Brain microvascular endothelial cell (primary cell): Measurements from ENCODE around the gene ART5.

Experiments
- DNase-seq: peaks from one replicate; pipeline ENCODE4 v3.0.0-alpha.2; 2020
- H3K27ac ChIP-seq: fragments of 250-450 bp; sonication (Bioruptor Pico); 2 replicates; pipeline ENCODE4 v1.5.1; 2020; ENCODE audit warnings: mild to moderate bottlenecking, moderate library complexity
- H3K27me3 ChIP-seq: fragments of 250-450 bp; sonication (Bioruptor Pico); replicated peaks from 2 replicates; pipeline ENCODE4 v1.5.1; 2020; ENCODE audit warnings: mild to moderate bottlenecking
- H3K36me3 ChIP-seq: fragments of 250-450 bp; sonication (Bioruptor Pico); replicated peaks from 2 replicates; pipeline ENCODE4 v1.5.1; 2020; ENCODE audit warnings: mild to moderate bottlenecking
- H3K4me3 ChIP-seq: 2 replicates; pipeline ENCODE4 v1.5.1; 2011; ENCODE audit warnings: low read depth, mild to moderate bottlenecking, control low read depth, low read length, moderate library complexity
- in situ Hi-C: cut with HindIII; loops from 2 replicates; pipeline ENCODE4 v1.10.0; 2017; ENCODE audit warnings: low sequenced_read_pairs, low pct_ligation_motif_present
- TF ChIP-seq, protein P1 (sequence below): IDR thresholded peaks from 2 replicates; pipeline ENCODE4 v1.5.1; 2011; ENCODE audit warnings: low read depth, mild to moderate bottlenecking, moderate library complexity, low read length, control low read depth, inconsistent platforms; ENCODE audit errors: missing control alignments

The ART5 gene

DNA sequence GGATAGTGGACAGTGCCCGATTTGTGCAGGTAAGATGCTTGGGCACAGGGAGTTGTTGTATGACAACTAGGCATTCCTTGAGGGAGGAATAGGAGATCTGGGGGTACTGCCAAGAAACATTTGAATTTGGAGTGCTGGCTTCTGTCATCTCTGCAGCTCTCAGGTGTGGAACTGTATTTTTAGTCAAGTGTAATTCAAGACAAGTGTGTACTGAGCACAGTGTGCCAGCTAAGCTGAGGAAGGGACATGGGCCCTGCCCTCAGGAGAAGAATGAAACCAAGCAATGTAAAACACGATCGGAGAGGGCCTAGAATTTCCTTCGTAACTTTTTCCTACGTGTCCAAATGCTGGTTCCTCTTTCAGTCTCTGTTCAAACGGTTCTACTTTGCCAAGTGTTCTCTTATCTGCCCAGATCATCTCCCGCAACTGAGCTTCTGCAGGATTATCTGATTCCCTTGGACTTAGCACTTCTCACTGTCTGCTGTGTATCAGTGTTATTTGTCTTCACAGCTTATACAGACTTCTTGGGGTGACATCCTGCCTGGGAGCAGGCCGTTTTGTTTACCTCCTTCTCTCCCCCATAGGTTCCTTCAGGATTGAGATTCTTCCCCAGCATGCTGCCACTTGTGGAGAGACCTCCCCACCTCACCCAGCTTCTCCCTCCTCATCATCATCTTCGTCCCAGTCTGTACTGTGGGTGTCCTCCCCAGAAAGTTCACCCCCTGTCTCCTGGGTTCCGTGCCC is 27.6 kb downstream of the ART5 start:
- no peak for DNase-seq
- no peaks in the 10 kb centered on the region for H3K27me3 ChIP-seq
- no peak overlapping the region for H3K27ac ChIP-seq
- no peaks in the 10 kb centered on the region for H3K36me3 ChIP-seq
- TF ChIP-seq, protein P1, sequence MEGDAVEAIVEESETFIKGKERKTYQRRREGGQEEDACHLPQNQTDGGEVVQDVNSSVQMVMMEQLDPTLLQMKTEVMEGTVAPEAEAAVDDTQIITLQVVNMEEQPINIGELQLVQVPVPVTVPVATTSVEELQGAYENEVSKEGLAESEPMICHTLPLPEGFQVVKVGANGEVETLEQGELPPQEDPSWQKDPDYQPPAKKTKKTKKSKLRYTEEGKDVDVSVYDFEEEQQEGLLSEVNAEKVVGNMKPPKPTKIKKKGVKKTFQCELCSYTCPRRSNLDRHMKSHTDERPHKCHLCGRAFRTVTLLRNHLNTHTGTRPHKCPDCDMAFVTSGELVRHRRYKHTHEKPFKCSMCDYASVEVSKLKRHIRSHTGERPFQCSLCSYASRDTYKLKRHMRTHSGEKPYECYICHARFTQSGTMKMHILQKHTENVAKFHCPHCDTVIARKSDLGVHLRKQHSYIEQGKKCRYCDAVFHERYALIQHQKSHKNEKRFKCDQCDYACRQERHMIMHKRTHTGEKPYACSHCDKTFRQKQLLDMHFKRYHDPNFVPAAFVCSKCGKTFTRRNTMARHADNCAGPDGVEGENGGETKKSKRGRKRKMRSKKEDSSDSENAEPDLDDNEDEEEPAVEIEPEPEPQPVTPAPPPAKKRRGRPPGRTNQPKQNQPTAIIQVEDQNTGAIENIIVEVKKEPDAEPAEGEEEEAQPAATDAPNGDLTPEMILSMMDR, result no peak
- in situ Hi-C loops, result no loop called here
- no peak overlapping the region for H3K4me3 ChIP-seq

DNA sequence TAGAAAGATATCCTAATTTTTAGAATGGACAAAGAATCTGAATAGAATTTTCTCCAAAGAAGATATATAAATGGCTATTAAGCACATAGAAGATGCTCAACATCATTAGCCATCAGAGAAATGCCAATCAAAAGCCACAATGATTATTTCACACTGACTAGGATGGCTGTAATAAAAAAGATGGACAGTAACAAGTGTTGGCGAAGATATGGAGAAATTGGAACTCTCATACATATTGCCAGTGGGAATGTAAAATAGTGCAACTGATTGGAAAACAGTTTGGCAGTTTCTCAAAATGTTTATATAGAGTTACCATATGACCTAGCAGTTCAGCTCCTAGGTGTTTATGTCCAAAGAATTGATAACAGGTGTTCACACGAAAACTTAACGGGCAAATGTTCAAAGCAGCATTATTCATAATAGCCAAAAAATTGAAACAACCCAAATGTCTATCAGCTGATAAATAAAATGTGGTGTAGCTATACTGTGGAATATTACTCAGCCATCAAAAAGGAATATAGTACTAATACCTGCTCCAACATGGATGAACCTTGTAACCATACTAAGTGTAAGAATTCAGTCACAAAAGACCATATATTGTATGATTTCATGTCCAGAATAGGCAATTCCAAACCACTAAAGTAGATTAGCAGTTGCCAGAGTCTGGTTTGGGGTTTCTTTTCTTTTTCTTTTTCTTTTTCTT is 29.7 kb downstream of the ART5 start:
- H3K36me3 ChIP-seq, result no peaks in the 10 kb centered on the region
- H3K27me3 ChIP-seq, result no peaks in the 10 kb centered on the region
- TF ChIP-seq, protein P1, result no peak
- no peak for DNase-seq
- no peak overlapping the region for H3K27ac ChIP-seq
- in situ Hi-C loops, result no loop called here
- H3K4me3 ChIP-seq, result no peak overlapping the region

DNA sequence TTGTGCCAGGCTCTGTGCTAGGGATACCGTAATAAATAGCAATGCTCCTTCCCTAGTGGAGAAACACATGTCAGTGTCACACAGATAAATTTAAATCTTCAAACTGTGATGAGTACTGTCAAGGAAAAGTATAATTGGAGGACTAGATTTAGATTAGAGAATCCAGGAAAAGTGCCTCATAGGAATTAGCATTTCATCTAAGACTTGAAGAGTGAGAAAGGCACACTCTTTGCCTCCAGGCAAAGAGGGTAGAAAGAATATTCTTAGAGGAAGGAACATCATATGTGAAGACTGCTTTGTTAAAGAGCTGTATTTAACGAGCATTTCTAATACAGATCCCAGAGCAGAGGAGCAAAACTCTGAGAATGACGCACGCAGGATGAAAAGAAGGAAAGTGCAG is 30.9 kb downstream of the ART5 start:
- no peak overlapping the region for H3K4me3 ChIP-seq
- no peaks in the 10 kb centered on the region for H3K27me3 ChIP-seq
- H3K27ac ChIP-seq, result no peak overlapping the region
- no peaks in the 10 kb centered on the region for H3K36me3 ChIP-seq
- in situ Hi-C loops, result no loop called here
- DNase-seq, result no peak
- TF ChIP-seq, protein P1, result no peak

DNA sequence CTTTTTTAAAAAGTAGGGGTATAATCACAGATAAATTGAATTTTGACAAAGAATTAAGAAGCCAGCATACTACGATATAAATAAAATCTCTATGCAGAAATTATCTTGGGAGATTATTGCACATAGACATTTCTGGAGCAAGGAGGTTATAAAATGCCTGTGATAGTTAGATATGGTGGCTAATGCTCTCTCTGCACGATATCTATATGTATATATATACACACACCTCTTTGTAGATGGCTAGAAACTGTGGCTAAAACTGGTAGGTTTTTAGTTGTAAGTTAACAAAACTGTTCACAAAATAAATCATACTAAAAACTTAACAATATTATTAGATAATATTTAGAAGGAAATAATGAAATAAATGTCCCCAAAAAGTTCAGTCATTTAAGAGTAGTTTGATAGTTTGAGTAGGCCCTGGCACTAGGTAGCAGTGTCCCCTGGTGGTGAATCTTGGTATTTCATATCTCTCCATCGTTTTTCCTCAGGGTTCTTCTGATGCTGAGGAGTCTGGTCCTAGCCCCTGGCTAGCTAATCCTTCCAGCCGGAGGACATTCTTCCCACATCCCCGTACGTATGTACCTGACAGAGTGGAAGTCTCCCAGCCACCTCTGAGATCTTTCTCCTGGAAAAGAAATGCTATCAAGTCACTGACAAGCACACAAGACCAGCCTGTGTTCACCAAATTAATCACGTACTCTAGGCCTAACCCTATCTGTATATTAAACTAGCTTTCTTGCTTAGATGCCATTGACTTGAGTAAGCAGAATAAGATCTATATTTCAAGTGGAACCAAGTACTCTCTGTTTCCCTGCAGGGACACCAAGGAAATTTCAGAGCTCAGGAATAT is 32.2 kb downstream of the ART5 start:
- no peaks in the 10 kb centered on the region for H3K27me3 ChIP-seq
- H3K4me3 ChIP-seq, result no peak overlapping the region
- TF ChIP-seq, protein P1, result peak; percentile 92
- peak; percentile 43 for DNase-seq
- no peaks in the 10 kb centered on the region for H3K36me3 ChIP-seq
- no peak overlapping the region for H3K27ac ChIP-seq
- in situ Hi-C loops, result no loop called here

DNA sequence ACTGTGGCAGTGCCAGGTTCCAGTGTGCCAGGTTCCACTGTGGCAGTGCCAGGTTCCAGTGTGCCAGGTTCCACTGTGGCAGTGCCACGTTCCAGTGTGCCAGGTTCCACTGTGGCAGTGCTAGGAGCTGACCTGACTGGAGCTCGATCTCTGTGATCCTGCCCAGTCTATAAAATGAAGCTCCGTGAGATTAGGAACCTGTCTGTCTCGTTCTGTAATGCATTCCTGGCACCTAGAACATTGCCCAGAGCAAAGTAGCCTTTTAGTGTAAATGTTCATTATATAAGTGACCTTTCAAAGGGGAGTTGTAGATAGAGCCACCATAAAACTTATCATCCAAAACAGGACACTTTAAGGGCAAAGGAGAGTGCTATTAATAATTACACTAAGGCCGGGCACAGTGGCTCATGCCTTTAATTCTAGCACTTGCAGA is 36.0 kb downstream of the ART5 start:
- DNase-seq, result no peak
- no peak overlapping the region for H3K27ac ChIP-seq
- no peaks in the 10 kb centered on the region for H3K36me3 ChIP-seq
- H3K4me3 ChIP-seq, result no peak overlapping the region
- in situ Hi-C loops, result no loop called here
- TF ChIP-seq, protein P1, result no peak
- H3K27me3 ChIP-seq, result no peaks in the 10 kb centered on the region
